Tibial nerve (tissue), 4 donors: Measurements from ENCODE around the gene NEIL1.

Experiments used
- EP300 ChIP-seq, 2 donors: sonication (generic); formaldehyde crosslinking; IDR thresholded peaks; one replicate each; pipeline ENCODE4 v1.6.1; 2017; ENCODE audit warnings: antibody characterized with exemption in 2 of 2, mild to moderate bottlenecking in 1 of 2
- POLR2A ChIP-seq, 2 donors: fragments of 450-650 bp; IDR thresholded peaks; one replicate each; pipeline ENCODE4 v1.6.1; 2017; ENCODE audit warnings: antibody characterized with exemption in 2 of 2, mild to moderate bottlenecking in 2 of 2, moderate library complexity in 2 of 2
- TF ChIP-seq, protein P1 (sequence below), 5 experiments: fragments of 200-600 bp in 3 of 5; fragments of 450-650 bp in 2 of 5; sonication (generic) in 3 of 5; IDR thresholded peaks; one replicate each; pipeline ENCODE4 v1.5.1; 2016 to 2019; ENCODE audit warnings: antibody characterized with exemption in 5 of 5, mild to moderate bottlenecking in 3 of 5, moderate library complexity in 2 of 5

DNA sequence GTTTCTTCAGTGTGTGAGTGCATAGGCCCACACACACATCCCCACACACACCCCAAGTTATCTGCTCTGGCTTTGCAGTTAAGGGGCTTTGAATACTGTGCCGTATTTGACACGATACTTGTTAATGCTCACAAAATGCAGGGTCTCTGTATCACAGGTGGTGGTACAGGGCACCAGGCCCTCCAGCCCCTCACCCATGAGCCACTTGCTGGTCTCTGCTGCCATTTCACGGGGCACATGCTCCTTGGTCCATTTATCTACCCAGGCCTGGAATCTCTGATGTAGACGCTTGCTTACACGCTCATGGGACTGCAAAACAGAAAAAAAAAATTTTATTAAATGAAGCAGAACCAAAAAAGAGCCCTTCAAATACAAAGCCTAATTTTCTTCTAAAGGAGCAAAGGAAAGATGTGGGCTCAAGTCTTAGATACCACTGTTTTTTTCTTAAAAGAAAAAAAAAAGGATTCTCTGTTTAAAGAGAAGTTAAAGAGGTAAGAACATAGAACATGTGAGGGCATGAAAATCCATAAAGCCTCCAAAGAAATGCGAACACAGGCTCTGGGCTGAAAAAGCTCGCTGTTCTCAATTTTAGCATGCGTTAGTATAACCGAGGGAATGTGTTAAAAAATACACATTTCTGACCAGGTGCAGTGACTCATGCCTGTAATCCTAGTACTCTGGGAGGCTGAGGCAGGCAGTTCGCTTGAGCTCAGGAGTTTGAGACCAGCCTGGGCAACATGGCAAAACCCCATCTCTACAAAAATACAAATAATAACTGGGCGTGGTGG, 25.3 kb downstream of the NEIL1 start:
- TF ChIP-seq, protein P1, sequence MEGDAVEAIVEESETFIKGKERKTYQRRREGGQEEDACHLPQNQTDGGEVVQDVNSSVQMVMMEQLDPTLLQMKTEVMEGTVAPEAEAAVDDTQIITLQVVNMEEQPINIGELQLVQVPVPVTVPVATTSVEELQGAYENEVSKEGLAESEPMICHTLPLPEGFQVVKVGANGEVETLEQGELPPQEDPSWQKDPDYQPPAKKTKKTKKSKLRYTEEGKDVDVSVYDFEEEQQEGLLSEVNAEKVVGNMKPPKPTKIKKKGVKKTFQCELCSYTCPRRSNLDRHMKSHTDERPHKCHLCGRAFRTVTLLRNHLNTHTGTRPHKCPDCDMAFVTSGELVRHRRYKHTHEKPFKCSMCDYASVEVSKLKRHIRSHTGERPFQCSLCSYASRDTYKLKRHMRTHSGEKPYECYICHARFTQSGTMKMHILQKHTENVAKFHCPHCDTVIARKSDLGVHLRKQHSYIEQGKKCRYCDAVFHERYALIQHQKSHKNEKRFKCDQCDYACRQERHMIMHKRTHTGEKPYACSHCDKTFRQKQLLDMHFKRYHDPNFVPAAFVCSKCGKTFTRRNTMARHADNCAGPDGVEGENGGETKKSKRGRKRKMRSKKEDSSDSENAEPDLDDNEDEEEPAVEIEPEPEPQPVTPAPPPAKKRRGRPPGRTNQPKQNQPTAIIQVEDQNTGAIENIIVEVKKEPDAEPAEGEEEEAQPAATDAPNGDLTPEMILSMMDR (IDR thresholded peaks at IDR 0.05), result no peak
- TF ChIP-seq POLR2A (IDR thresholded peaks at IDR 0.05) (no peak), EP300 (IDR thresholded peaks at IDR 0.05) (no peak)
